Measurements from ENCODE around the gene PTTG2. TPM values are rescaled to one million over a fixed set of nuclear protein-coding genes. Genes with fewer than 3 reads are reported as not detected.

The PTTG2 gene
- total RNA-seq, 1 donor from 2014 or later = 0.38 TPM

DNA sequence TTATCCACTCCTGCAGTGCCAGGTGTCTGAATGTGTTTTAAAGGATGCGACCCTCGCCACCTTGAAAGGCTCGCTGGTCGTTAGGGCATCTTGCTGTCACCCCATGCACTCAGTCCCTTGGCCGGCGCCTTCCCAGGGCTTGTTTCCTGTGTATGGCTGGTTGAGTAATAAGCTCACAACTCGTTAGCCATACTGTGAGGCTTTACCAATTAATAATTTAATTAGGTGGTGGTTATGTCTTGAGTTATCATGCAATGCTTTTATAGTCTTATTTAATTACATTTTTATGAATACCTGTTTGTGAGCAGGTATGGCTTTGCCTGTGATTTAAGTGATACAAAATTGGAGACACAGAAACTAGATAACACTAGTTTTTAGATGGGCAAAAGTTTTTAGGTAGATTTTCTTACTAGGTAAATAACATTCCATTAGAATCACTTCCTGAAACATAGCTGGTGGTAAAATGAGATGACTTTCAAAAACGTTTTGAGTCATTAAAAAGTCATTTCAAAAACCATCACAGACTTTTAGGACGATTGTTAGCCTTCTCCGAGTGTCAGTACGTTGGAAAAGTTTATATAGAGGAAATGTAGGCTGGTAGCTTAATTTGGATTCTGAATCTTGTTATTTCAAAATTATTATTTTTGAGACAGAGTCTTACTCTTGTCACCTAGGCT lies 18.2 kb downstream of the PTTG2 start:
- ATAC-seq (no peak), DNase-seq (ENCODE audit: missing footprints) (peak; percentile 73)
- intact Hi-C loops (cut with DNase I) = loop anchor here (5.0 to 10.0 kb wide), 4 partner anchors 54 to 294 kb away; partner anchors contain the start of genes PGM2 and RELL1

DNA sequence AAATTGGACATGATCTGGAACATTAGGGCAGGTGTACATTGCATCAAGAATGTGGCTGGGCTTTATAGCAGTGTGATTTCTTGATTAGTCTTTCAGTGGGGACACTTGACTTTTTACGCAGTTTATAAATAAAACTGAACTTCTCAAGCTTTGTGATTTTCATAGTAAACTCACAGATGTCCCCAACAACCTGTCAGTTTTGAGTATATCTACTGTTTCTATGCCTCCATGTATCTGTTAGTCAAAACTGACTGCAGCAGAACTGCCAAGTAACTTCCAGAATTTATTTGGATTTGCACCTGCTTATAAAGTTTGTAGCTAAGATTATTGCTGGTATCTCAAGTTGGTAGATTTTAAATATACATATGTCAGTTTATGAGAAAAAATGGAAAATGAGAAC lies 20.0 kb downstream of the PTTG2 start:
- no peak for DNase-seq (ENCODE audit: missing footprints)
- no peak for ATAC-seq
- intact Hi-C loops (cut with DNase I) = no loop called here

- no peak for ATAC-seq
- DNase-seq (ENCODE audit: missing footprints) = no peak
- intact Hi-C loops (cut with DNase I) = no loop called here
These were observed 21.2 kb downstream of the PTTG2 start for GRCh38 chr4:37981425-37981824.

GRCh38 chr4:37981844-37982720 lies 21.9 kb downstream of the PTTG2 start:
- DNase-seq (ENCODE audit: missing footprints) (no peak), ATAC-seq (no peak)
- intact Hi-C loops (cut with DNase I) = no loop called here

GRCh38 chr4:37982736-37983135 lies 22.5 kb downstream of the PTTG2 start:
- DNase-seq (ENCODE audit: missing footprints) (no peak), ATAC-seq (no peak)
- intact Hi-C loops (cut with DNase I) = no loop called here

- DNase-seq (ENCODE audit: missing footprints) (no peak), ATAC-seq (no peak)
- intact Hi-C loops (cut with DNase I) = no loop called here
These were observed 23.8 kb downstream of the PTTG2 start for GRCh38 chr4:37983951-37984350.

DNA sequence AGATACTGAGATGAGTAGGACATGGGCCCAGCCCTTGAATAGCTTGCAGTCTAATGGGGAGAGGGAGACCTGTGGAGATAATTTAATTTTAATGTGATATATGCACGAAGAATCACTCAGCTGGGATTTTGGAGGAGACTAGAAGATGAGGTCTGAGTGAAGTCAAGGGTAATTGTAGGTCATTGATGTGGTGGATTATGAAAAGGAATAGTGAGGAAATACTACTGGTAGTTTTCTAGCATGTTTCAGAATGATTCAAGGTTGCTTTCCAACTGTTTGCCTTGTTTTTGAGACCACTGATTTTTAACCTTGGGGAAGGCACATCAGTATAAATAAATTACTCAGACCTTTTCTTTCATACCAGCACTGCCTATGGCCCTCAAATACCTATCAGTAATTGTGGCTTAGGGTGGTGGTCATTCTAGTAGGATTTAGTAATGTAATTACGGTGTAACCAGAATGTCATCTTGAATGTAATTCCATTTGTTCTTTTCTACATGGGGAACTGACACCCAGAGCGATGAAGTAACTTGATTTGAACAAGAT lies 25.6 kb downstream of the PTTG2 start:
- ATAC-seq (no peak), DNase-seq (ENCODE audit: missing footprints) (no peak)
- intact Hi-C loops (cut with DNase I) = no loop called here

- DNase-seq (ENCODE audit: missing footprints) = no peak
- ATAC-seq = no peak
- intact Hi-C loops (cut with DNase I) = no loop called here
These were observed 28.5 kb downstream of the PTTG2 start for GRCh38 chr4:37988670-37989069.

- no peak for DNase-seq (ENCODE audit: missing footprints)
- no peak for ATAC-seq
- intact Hi-C loops (cut with DNase I) = no loop called here
These were observed 29.4 kb downstream of the PTTG2 start for GRCh38 chr4:37989398-37990260.

- DNase-seq (ENCODE audit: missing footprints) = no peak
- ATAC-seq = no peak
These were observed 30.6 kb downstream of the PTTG2 start for GRCh38 chr4:37990731-37991245.

GRCh38 chr4:37991623-37992410 lies 31.6 kb downstream of the PTTG2 start:
- no peak for DNase-seq (ENCODE audit: missing footprints)
- intact Hi-C loops (cut with DNase I) = no loop called here

More at GRCh38 chr4:37990731-37991245, 30.6 kb downstream of the PTTG2 start:
- intact Hi-C loops (cut with DNase I) = no loop called here

DNA sequence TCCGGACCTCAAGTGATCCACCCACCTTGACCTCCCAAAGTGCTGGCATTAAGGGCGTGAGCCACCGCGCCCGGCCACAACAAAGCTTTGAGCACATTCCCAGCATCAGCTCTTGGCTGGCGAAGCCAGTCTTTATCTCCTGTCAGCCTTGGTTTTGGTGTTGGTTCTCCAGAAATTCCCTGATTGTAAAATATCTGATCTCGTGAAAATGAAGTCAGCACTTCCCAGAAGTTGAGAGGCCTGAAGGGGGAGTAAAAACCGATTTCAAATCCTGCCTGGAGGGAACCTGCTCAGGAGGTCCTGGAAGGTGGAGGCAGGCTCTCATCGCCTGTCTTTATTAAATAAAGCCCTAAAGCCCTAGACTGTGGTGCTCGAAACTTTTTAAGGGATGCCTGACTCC lies 33.6 kb downstream of the PTTG2 start:
- intact Hi-C loops (cut with DNase I) = no loop called here
- ATAC-seq (no peak), DNase-seq (ENCODE audit: missing footprints) (no peak)

More at GRCh38 chr4:37991623-37992410, 31.6 kb downstream of the PTTG2 start:
- ATAC-seq = no peak

GRCh38 chr4:37994569-37994968 lies 34.4 kb downstream of the PTTG2 start:
- ATAC-seq (no peak), DNase-seq (ENCODE audit: missing footprints) (no peak)
- intact Hi-C loops (cut with DNase I) = no loop called here

- ATAC-seq = no peak
- intact Hi-C loops (cut with DNase I) = no loop called here
- DNase-seq (ENCODE audit: missing footprints) = no peak
These were observed 35.2 kb downstream of the PTTG2 start for GRCh38 chr4:37995299-37995821.

DNA sequence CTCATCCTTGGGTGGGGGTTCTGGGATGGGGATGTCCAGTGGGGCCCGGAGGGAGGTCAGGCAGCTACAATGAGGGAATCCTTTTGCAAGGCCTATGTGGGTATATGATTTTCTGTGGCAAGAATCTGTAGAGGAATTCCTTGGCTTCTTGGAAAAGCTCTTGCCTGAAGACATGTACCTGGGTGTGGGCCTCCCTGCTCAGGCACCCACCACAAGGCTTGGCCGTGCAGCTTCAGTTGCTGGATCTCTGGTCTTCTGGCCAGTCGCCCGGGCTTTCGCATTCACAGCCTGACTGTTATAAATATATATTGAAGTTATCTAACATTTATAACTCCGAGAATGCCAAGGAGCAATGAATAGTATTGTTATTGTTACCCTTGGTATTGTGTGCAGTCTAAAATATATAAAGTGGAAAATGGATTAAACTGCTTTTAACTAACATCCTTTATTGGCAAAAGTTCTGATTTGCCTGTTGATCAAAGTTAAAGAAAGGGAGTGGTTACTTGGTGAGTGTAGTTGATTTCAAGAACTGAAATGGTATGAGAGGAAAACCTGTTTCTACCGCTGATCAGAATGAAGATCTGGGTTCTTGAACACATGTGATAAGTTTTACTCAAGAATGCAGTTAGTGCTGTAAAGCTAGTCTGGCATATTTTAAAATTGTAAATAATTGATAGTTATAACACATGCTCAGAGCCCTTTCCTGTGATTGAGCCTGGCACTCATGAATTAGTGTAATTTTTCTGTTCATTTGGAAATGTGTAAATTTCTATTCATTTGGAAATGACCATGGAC lies 36.0 kb downstream of the PTTG2 start:
- DNase-seq (ENCODE audit: missing footprints) = peak; percentile 73
- intact Hi-C loops (cut with DNase I) = no loop called here
- peak; percentile 51 for ATAC-seq

DNA sequence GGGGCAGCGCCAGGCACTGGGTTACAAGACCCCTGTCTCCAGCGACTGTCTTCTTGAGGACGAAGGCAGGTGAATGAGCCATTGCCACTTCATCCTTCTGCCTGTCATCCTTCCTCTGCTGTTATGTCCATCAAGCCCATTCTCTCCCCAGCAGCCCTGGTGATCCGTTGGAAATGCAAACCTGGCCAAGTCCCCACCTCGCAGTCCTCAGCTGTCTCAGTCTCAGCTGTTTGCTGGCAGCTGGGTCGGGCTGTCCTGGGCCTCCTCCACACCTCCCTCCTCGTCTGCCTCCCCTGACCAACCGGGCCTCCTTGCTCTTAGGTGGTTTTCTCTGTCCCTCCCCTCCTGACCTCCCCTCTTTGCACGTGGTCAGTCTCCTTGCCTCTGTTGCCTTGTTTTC lies 38.0 kb downstream of the PTTG2 start:
- ATAC-seq (no peak), DNase-seq (ENCODE audit: missing footprints) (no peak)
- intact Hi-C loops (cut with DNase I) = no loop called here
